ENCODE measurements around the gene RBMY1D. TPM values are rescaled to one million over a fixed set of nuclear protein-coding genes. Genes with fewer than 3 reads are reported as not detected.
"Not testable (repeated sequence)": the region's sequence is repeated elsewhere in the genome, so short reads cannot be mapped to it uniquely, and the experiment has no call there.

Gene RBMY1D
- not detected for total RNA-seq

GRCh38 chrY:21894426-21894825 is at the start of gene RBMY1D:
Gene RBMY1D, minus strand, starts transcription at chrY:21894526. Its CDS starts 2,013 bp downstream, at chrY:21892513.
- POLR2A ChIA-PET; H3K27me3 Mint-ChIP-seq; H3K36me3 Mint-ChIP-seq (ENCODE audit: low read depth); H3K4me1 Mint-ChIP-seq; DNase-seq; H3K9me3 Mint-ChIP-seq; H3K27ac Mint-ChIP-seq; CTCF ChIA-PET; H3K4me3 Mint-ChIP-seq: not testable (repeated sequence)

GRCh38 chrY:21917932-21918331 is 23.6 kb upstream of the RBMY1D start, which contains the start of gene RBMY1E:
Gene RBMY1E, minus strand, starts transcription at chrY:21918032. Its CDS starts 1,978 bp downstream, at chrY:21916054.
- H3K4me1 Mint-ChIP-seq; DNase-seq; POLR2A ChIA-PET; H3K9me3 Mint-ChIP-seq; H3K27me3 Mint-ChIP-seq; H3K27ac Mint-ChIP-seq; CTCF ChIA-PET; H3K4me3 Mint-ChIP-seq; H3K36me3 Mint-ChIP-seq (ENCODE audit: low read depth): not testable (repeated sequence)

- H3K36me3 Mint-ChIP-seq (ENCODE audit: low read depth); H3K9me3 Mint-ChIP-seq; H3K4me3 Mint-ChIP-seq; H3K27me3 Mint-ChIP-seq; POLR2A ChIA-PET; DNase-seq; CTCF ChIA-PET; H3K27ac Mint-ChIP-seq; H3K4me1 Mint-ChIP-seq: not testable (repeated sequence)
Observed at GRCh38 chrY:21869407-21870076, 24.8 kb downstream of the RBMY1D start.

- H3K27me3 Mint-ChIP-seq = no peaks in the 10 kb centered on the region
- no peaks in the 10 kb centered on the region for H3K4me1 Mint-ChIP-seq
- ChIA-PET CTCF (no interaction called here), POLR2A (no interaction called here)
- no peak for DNase-seq
- no peak overlapping the region for H3K27ac Mint-ChIP-seq
- H3K36me3 Mint-ChIP-seq (ENCODE audit: low read depth) = no peaks in the 10 kb centered on the region
- H3K9me3 Mint-ChIP-seq = no peaks in the 10 kb centered on the region
- no peak overlapping the region for H3K4me3 Mint-ChIP-seq
Observed at GRCh38 chrY:21845481-21845880, 48.8 kb downstream of the RBMY1D start.

- Mint-ChIP-seq H3K4me1 (no peaks in the 10 kb centered on the region), H3K4me3 (no peak overlapping the region), H3K27ac (no peak overlapping the region), H3K36me3 (ENCODE audit: low read depth) (no peaks in the 10 kb centered on the region), H3K27me3 (no peaks in the 10 kb centered on the region), H3K9me3 (no peaks in the 10 kb centered on the region)
- ChIA-PET POLR2A (no interaction called here), CTCF (no interaction called here)
- no peak for DNase-seq
Observed at GRCh38 chrY:21842090-21842489, 52.2 kb downstream of the RBMY1D start.

- ChIA-PET POLR2A (no interaction called here), CTCF (no interaction called here)
- H3K27ac Mint-ChIP-seq = no peak overlapping the region
- H3K4me1 Mint-ChIP-seq = no peaks in the 10 kb centered on the region
- no peaks in the 10 kb centered on the region for H3K36me3 Mint-ChIP-seq (ENCODE audit: low read depth)
- H3K27me3 Mint-ChIP-seq = no peaks in the 10 kb centered on the region
- H3K4me3 Mint-ChIP-seq = no peak overlapping the region
- H3K9me3 Mint-ChIP-seq = no peaks in the 10 kb centered on the region
- no peak for DNase-seq
Observed at GRCh38 chrY:21839489-21839888, 54.8 kb downstream of the RBMY1D start.

- H3K36me3 Mint-ChIP-seq (ENCODE audit: low read depth) = no peaks in the 10 kb centered on the region
- no peaks in the 10 kb centered on the region for H3K27me3 Mint-ChIP-seq
- no peaks in the 10 kb centered on the region for H3K4me1 Mint-ChIP-seq
- H3K9me3 Mint-ChIP-seq = no peaks in the 10 kb centered on the region
- H3K4me3 Mint-ChIP-seq = no peak overlapping the region
- DNase-seq = no peak
- no peak overlapping the region for H3K27ac Mint-ChIP-seq
- POLR2A ChIA-PET = no interaction called here
- CTCF ChIA-PET = no interaction called here
Observed at GRCh38 chrY:21836343-21836742, 58.0 kb downstream of the RBMY1D start.

GRCh38 chrY:21835052-21835451 is 59.3 kb downstream of the RBMY1D start:
- H3K27me3 Mint-ChIP-seq = no peaks in the 10 kb centered on the region
- H3K4me3 Mint-ChIP-seq = no peak overlapping the region
- DNase-seq = no peak
- no peaks in the 10 kb centered on the region for H3K36me3 Mint-ChIP-seq (ENCODE audit: low read depth)
- POLR2A ChIA-PET = no interaction called here
- CTCF ChIA-PET = no interaction called here
- no peaks in the 10 kb centered on the region for H3K9me3 Mint-ChIP-seq
- H3K4me1 Mint-ChIP-seq = no peaks in the 10 kb centered on the region
- H3K27ac Mint-ChIP-seq = no peak overlapping the region

Other genes starting within 250 kb of the RBMY1D start
- gene RBMY1E, start 23.5 kb upstream of the RBMY1D start, total RNA-seq = not detected